Epithelial cell of esophagus (primary cell): ENCODE measurements around the gene AREL1.
"Not testable (repeated sequence)": the region's sequence is repeated elsewhere in the genome, so short reads cannot be mapped to it uniquely, and the experiment has no call there.

Experiments used
- DNase-seq: peaks from one replicate; pipeline ENCODE4 v3.0.0; 2010; ENCODE audit warnings: low read depth
- H3K4me3 ChIP-seq: 2 replicates; pipeline ENCODE4 v1.5.1; 2011; ENCODE audit warnings: mild to moderate bottlenecking, low read length, control low read depth
- CTCF ChIP-seq: IDR thresholded peaks from 2 replicates; pipeline ENCODE4 v1.5.1; 2011; ENCODE audit warnings: low read depth, mild to moderate bottlenecking, low read length, control low read depth, inconsistent platforms; ENCODE audit not compliant: insufficient read depth; ENCODE audit errors: missing control alignments

Gene AREL1

GRCh38 chr14:74712499-74713394, at the start of gene AREL1, which contains the start of gene FCF1:
AREL1 (minus strand) TSS chr14:74713080; CDS start chr14:74685615, 27,465 bp downstream.
FCF1 (plus strand) TSS chr14:74713144; CDS start chr14:74713198, 54 bp downstream.
- H3K4me3 ChIP-seq = peak within 1 kb of the TSS; percentile 74
- TF ChIP-seq CTCF = no peak
- DNase-seq = peak; percentile 92

GRCh38 chr14:74758505-74758904, 45.6 kb upstream of the AREL1 start:
- DNase-seq, H3K4me3 ChIP-seq: not testable (repeated sequence)

- TF ChIP-seq CTCF = no peak
- H3K4me3 ChIP-seq = no peak overlapping the region
Measured at GRCh38 chr14:74756326-74756725, 43.4 kb upstream of the AREL1 start.

GRCh38 chr14:74754899-74755298, 42.0 kb upstream of the AREL1 start:
- H3K4me3 ChIP-seq = no peak overlapping the region
- DNase-seq = no peak
- no peak for TF ChIP-seq CTCF

More at GRCh38 chr14:74756326-74756725, 43.4 kb upstream of the AREL1 start:
- no peak for DNase-seq

- TF ChIP-seq CTCF = no peak
- no peak overlapping the region for H3K4me3 ChIP-seq
- DNase-seq = no peak
Measured at GRCh38 chr14:74754157-74754556, 41.3 kb upstream of the AREL1 start.

- no peak for DNase-seq
- no peak overlapping the region for H3K4me3 ChIP-seq
- TF ChIP-seq CTCF = no peak
Measured at GRCh38 chr14:74747237-74747636, 34.4 kb upstream of the AREL1 start.

GRCh38 chr14:74739293-74740030, 26.6 kb upstream of the AREL1 start:
- no peak overlapping the region for H3K4me3 ChIP-seq
- DNase-seq = peak; percentile 55
- TF ChIP-seq CTCF = no peak
